HG03108 (cell line): ENCODE data around the gene ILDR1.
"Not testable (repeated sequence)": the region's sequence is repeated elsewhere in the genome, so short reads cannot be mapped to it uniquely, and the experiment has no call there.

Source experiments
- ATAC-seq: cut with Tn5 transposase; IDR thresholded peaks from one replicate; pipeline ENCODE4 v1.9.1; 2021; ENCODE audit warnings: moderate library complexity; ENCODE audit not compliant: unreplicated experiment

The ILDR1 gene

GRCh38 chr3:122021811-122022401, at the start of gene ILDR1:
TSS of gene ILDR1 (minus strand) at chr3:122022247. CDS start at chr3:122022077, 170 bp downstream.
- peak; percentile 57 for ATAC-seq

GRCh38 chr3:122067588-122068240, 45.7 kb upstream of the ILDR1 start:
- ATAC-seq = peak; percentile 49

GRCh38 chr3:122067214-122067550, 45.1 kb upstream of the ILDR1 start:
- ATAC-seq = peak; percentile 45

- ATAC-seq = no peak
Observed at GRCh38 chr3:122066331-122067213, 44.5 kb upstream of the ILDR1 start.

- ATAC-seq = no peak
Observed at GRCh38 chr3:122064326-122064725, 42.3 kb upstream of the ILDR1 start.

- ATAC-seq = no peak
Observed at GRCh38 chr3:122063908-122064307, 41.9 kb upstream of the ILDR1 start.

GRCh38 chr3:122060040-122060698, 38.1 kb upstream of the ILDR1 start:
- ATAC-seq = no peak

- ATAC-seq = no peak
Observed at GRCh38 chr3:122058294-122058693, 36.2 kb upstream of the ILDR1 start.

- no peak for ATAC-seq
Observed at GRCh38 chr3:122057671-122058070, 35.6 kb upstream of the ILDR1 start.

- peak; percentile 78 for ATAC-seq
Observed at GRCh38 chr3:122055215-122055614, 33.2 kb upstream of the ILDR1 start, which contains the start of gene CD86. TSS of gene CD86 (plus strand) at chr3:122055362. CDS start at chr3:122055490, 128 bp downstream.

GRCh38 chr3:122052968-122053367, 30.9 kb upstream of the ILDR1 start:
- no peak for ATAC-seq

GRCh38 chr3:122047773-122048172, 25.7 kb upstream of the ILDR1 start:
- ATAC-seq = not testable (repeated sequence)

- ATAC-seq = not testable (repeated sequence)
Observed at GRCh38 chr3:122047296-122047695, 25.2 kb upstream of the ILDR1 start.

GRCh38 chr3:122033023-122033422, 11.0 kb upstream of the ILDR1 start:
- ATAC-seq = no peak

- ATAC-seq = no peak
Observed at GRCh38 chr3:122032531-122032930, 10.5 kb upstream of the ILDR1 start.

GRCh38 chr3:122031123-122031468, 9.0 kb upstream of the ILDR1 start:
- peak; percentile 43 for ATAC-seq

GRCh38 chr3:122030381-122031122, 8.5 kb upstream of the ILDR1 start:
- peak; percentile 59 for ATAC-seq

- ATAC-seq = no peak
Observed at GRCh38 chr3:122025296-122025695, 3.2 kb upstream of the ILDR1 start.

GRCh38 chr3:122024800-122025199, 2.8 kb upstream of the ILDR1 start:
- no peak for ATAC-seq

GRCh38 chr3:122023335-122023910, 1.4 kb upstream of the ILDR1 start:
- ATAC-seq = no peak
